Astrocyte (in vitro differentiated cells and primary cell): ENCODE results near the gene VSTM2B.

Experiments used
- EZH2 ChIP-seq: IDR thresholded peaks from 2 replicates; pipeline ENCODE4 v1.6.1; 2012; ENCODE audit warnings: mild to moderate bottlenecking, low read length, inconsistent platforms; ENCODE audit not compliant: insufficient read depth
- TF ChIP-seq, protein P1 (sequence below): IDR thresholded peaks from 2 replicates; pipeline ENCODE4 v1.5.1; 2011; ENCODE audit warnings: low read depth, mild to moderate bottlenecking, inconsistent platforms, low read length, moderate library complexity; ENCODE audit not compliant: insufficient read depth

DNA sequence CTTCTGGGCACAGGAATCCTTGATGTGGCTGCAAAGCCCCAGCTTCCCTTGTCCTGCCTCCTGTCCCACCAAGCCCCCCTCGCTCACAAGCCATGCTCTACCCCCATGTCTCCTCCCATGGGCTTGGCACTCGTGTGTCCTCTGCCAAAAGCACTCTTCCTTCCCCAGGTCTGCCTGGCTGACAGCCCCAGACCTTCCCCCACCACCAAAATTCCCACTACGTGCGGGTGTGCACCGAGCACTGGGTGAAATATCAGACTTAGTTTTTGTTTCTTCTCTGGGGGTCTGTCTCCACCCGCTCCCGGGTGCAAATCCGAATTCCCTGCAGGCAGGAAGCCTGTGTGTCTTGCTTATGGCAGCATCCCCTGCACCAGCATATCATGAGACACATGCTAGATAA, 5.9 kb upstream of the VSTM2B start:
- TF ChIP-seq, protein P1, sequence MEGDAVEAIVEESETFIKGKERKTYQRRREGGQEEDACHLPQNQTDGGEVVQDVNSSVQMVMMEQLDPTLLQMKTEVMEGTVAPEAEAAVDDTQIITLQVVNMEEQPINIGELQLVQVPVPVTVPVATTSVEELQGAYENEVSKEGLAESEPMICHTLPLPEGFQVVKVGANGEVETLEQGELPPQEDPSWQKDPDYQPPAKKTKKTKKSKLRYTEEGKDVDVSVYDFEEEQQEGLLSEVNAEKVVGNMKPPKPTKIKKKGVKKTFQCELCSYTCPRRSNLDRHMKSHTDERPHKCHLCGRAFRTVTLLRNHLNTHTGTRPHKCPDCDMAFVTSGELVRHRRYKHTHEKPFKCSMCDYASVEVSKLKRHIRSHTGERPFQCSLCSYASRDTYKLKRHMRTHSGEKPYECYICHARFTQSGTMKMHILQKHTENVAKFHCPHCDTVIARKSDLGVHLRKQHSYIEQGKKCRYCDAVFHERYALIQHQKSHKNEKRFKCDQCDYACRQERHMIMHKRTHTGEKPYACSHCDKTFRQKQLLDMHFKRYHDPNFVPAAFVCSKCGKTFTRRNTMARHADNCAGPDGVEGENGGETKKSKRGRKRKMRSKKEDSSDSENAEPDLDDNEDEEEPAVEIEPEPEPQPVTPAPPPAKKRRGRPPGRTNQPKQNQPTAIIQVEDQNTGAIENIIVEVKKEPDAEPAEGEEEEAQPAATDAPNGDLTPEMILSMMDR: no peak
- TF ChIP-seq EZH2: no peak
